Fibroblast of lung (primary cell): ENCODE results near the gene KITLG.

Experiments used
- CTCF ChIP-seq, 2 donors: IDR thresholded peaks in 1 of 2; conservative IDR thresholded peaks in 1 of 2; 1 replicate in 1 of 2; 2 replicates in 1 of 2; pipeline ENCODE4 v1.5.1; 2011 to 2012; ENCODE audit warnings: low read length in 2 of 2, control low read depth in 1 of 2, inconsistent platforms in 1 of 2, low read depth in 1 of 2, mild to moderate bottlenecking in 1 of 2
- EZH2 ChIP-seq: IDR thresholded peaks from 2 replicates; pipeline ENCODE4 v1.5.1; 2012; ENCODE audit warnings: low read length, control low read depth, mild to moderate bottlenecking; ENCODE audit errors: missing control alignments

- TF ChIP-seq CTCF (conservative IDR thresholded peaks at IDR 0.05 in 1 of 2, IDR thresholded peaks at IDR 0.05 in 1 of 2; ENCODE audit: low read depth in 1 of 2, low read length in 2 of 2), result no peak
- no peak for TF ChIP-seq EZH2
Observed at GRCh38 chr12:88572781-88573549, 7.3 kb downstream of the KITLG start.
